HG03108 (cell line): ENCODE measurements around the gene SLC5A1.
"Not testable (repeated sequence)": the region's sequence is repeated elsewhere in the genome, so short reads cannot be mapped to it uniquely, and the experiment has no call there.

Experiments used
- ATAC-seq: cut with Tn5 transposase; IDR thresholded peaks from one replicate; pipeline ENCODE4 v1.9.1; 2021; ENCODE audit warnings: moderate library complexity; ENCODE audit not compliant: unreplicated experiment

The SLC5A1 gene

DNA sequence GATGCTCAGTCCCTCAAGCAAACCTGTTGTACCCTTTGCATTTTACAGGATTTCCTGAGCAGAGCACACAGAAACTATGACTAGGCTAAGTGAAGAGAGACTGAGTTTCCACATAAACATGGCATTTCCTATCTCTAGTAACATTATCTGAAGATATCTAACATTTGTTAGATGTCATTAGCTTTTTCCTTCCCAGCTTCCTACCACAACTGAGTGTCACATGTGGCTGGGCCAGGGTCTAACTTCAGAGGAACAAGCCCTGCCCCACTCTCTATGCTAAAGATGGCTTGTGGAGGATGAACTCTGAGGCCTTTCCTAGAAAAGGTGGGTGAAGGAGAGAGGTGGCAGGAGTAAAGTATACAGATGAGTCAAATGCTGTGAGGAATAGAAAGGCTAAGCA lies 99.5 kb downstream of the SLC5A1 start:
- no peak for ATAC-seq

DNA sequence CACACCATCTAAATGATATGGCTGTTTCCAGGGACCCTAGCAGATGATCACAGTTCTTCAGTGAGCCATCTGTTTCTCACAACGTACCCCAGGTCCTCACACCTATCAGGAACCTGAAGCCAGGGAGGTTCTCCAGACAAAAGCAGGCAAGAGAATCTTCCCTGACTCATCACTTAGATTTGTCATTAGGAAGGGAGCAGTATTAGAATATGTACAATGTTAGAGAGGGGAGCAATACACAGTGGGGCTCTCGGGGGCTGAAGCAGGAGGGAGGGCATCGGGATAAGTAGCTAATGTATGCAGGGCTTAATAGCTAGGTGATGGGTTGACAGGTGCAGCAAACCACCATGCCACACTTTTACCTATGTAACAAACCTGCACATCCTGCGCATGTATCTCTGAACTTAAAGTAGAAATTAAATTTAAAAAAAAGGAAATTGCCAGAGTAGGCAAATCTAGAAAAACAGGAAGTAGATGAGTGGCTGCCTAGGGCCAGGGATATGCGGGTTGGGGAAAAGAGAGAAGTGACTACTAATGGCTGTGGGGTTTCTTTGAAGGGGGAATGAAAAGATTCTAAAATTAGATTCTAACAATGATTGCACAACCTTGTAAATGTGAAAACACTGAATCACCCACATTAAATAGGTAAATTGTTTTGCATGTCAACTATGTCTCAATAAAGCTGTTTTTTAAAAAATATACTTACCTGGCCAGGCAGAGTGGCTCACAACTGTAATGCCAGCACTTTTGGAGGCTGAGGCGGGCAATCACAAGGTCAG lies 101.6 kb downstream of the SLC5A1 start:
- no peak for ATAC-seq

DNA sequence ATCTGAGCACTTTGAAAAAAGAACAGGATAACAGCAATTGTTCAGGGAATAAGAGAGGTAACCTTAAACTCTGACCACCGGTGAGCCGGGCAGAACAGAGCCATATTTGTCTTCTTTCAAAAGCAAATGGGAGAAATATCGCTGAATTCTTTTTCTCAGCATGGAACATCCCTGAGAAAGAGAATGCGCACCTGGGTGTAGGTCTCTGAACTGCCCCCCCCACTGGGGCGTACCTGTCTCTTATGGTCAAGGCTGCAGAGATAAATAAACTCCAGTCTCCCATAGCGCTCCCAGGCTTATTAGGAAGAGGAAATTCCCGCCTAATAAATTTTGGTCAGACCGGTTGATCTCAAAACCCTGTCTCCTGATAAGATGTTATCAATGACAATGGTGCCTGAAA lies 104.1 kb downstream of the SLC5A1 start:
- ATAC-seq: not testable (repeated sequence)

DNA sequence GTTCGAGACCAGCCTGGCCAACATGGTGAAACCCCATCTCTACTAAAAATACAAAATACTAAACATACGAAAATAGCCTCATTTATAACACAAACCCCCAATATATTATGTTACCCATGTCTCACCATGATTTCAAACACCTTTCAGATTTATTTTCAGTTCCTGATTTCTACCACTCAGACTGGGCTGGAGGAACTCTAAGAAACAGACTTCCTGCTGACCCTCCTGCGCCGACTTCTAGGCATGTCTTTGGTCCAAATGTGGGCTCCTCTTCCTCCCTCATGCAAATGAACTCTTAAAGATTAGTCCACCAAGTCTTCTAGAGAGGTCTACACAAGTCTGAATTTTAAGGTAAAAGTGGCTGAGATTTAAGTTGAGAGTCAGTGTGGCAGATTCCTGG lies 105.3 kb downstream of the SLC5A1 start:
- not testable (repeated sequence) for ATAC-seq

DNA sequence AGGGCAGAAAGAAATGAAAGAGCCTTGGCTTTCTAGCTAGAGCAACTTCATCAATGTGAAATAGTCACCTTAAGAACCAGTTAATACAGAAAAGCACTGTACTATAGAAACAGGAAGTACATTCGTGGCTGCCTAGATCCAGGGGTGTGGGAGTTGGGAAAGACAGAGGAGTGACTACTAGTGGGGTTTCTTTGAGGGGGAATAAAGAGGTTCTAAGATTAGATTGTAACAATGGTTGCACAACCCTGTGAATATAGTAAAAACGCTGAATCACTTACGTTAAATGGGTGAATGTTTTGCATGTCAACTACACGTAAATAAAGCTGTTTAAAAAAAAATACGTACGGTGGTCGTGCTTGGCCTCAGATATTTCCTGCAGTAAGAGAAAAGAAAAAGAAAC lies 107.6 kb downstream of the SLC5A1 start:
- not testable (repeated sequence) for ATAC-seq

DNA sequence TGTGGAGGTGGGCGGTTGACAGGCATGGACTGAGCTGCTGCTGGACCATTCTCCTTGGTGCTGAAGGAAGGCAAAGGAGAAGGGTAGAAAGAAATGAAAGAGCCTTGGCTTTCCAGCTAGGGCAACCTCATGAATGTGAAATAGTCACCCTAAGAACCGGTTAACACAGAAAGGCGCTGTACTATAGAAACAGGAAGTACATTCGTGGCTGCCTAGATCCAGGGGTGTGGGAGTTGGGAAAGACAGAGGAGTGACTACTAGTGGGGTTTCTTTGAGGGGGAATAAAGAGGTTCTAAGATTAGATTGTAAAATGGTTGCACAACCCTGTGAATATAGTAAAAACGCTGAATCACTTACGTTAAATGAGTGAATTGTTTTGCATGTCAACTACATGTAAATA lies 108.6 kb downstream of the SLC5A1 start:
- ATAC-seq: not testable (repeated sequence)

DNA sequence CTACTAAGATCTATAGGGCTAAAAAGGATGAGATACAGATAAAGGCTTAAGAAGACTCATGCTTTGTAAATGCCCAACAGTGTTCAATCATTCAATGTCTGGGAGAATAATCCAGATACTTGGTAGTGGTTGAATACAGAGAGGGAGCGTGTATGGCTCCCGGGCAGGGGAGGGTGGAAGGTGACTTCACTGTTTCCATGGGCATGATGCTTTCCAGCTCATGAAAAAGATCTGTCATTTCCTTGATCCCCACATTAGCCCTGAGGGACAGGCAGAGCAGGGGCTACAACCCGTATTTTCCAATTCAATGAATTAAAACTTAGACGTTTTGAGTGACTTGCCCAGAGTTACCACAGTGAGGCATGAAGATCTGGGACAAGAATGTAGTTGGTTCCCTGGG lies 111.7 kb downstream of the SLC5A1 start:
- ATAC-seq: not testable (repeated sequence)

DNA sequence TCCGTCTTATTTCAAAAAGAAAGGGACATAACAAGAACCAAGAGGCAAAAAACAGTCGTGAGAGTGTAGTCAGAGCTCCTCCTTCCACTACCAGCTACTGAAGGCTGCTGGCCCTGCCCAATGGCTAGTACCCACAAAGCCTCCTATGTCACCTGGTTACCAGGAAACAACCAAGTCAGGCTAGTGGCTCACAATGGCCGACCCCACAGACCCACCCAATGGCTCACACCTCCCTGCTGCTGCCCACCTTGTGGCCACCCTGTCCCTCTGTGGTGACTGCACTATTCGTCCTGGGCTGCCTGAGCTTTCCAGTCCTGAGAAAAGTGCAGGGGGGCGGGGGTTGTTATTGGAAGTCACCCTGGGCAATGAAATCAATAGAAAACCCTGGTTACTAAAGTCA lies 114.6 kb downstream of the SLC5A1 start:
- not testable (repeated sequence) for ATAC-seq

DNA sequence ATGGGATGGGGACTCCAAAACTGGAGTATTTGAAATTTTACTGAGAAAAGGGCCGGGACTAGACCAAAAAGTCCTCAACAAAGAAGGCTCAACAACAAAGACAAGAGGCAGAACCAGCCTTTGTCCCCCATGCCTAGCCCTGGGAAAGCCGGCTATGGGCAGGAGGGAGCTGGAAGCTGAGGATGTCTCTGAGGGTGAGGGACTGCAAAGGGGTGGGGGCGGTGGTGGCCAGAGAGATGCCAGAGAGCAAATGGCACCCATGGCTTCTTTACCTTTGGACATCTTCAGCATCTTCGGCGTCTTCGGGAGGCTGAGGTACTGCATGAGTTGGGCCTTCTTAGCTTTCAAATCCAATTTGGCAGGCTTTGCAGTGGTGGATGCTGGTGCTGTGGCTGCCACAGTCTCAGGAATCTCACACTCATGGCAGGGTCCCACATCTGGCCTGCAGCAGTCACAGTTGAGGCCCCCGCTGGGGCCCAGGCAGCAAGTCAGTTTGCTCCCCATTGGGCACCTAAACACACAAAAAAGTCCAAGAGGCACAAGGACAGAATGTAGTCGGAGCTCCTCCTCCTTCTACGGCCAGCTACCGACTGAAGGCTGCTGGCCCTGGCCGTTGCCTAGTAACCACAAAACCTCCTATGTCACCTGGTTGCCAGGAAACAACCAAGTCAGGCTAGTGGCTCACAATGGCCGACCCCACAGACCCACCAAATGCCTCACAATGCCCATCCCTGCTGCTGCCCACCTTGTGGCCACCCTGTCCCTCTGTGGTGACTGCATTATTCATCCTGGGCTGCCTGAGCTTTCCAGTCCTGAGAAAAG lies 115.9 kb downstream of the SLC5A1 start, which contains the start of gene C22orf42:
Gene C22orf42 (minus strand): TSS at position 592 of the 822 bp plus-strand sequence. CDS start 88 bp downstream, at position 504.
- ATAC-seq: no peak

DNA sequence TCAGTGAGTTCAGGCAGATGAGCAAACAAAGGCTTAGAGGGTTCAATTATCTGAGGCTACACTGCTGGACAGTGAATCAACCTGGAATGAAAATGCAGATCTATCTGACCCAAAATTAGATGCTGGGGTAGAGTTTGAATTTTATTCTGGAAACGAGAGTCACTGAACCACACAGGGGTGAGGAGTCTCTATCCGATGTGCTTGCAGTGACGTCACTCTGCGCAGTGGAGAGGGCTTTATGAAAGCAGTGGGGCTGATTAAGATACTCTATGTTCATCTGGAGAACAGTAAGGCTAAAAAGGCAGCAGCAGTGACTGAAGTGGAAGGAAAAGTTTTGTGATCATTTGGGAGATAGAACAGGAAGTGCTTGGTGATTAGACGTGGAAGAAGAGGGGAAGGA lies 117.3 kb downstream of the SLC5A1 start:
- ATAC-seq: not testable (repeated sequence)
